HepG2 (cell line): ENCODE results near the gene SIRT1. TPM values are rescaled to one million over a fixed set of nuclear protein-coding genes. Genes with fewer than 3 reads are reported as not detected.

Experiments
- ATF7 ChIP-seq, 2 experiments: fragments of 450-650 bp in 1 of 2; sonication (generic) in 1 of 2; formaldehyde crosslinking in 1 of 2; IDR thresholded peaks; 2 replicates each; pipeline versions ENCODE4 v1.4.0 to v1.6.1; 2016 to 2020; ENCODE audit warnings: antibody characterized with exemption in 1 of 2, mild to moderate bottlenecking in 1 of 2, missing genetic modification reagents in 1 of 2
- HMGA1 ChIP-seq: sonication (generic); formaldehyde crosslinking; conservative IDR thresholded peaks from 2 replicates; pipeline ENCODE4 v1.4.0; 2020; ENCODE audit warnings: missing genetic modification reagents
- KMT2A ChIP-seq: sonication (generic); formaldehyde crosslinking; IDR thresholded peaks from 2 replicates; pipeline ENCODE4 v1.4.0; 2020; ENCODE audit warnings: missing genetic modification reagents
- MTA1 ChIP-seq: sonication (generic); formaldehyde crosslinking; IDR thresholded peaks from 2 replicates; pipeline ENCODE4 v1.4.0; 2020; ENCODE audit warnings: missing genetic modification reagents, mild to moderate bottlenecking, borderline replicate concordance
- NFKBIZ ChIP-seq: IDR thresholded peaks from 2 replicates; pipeline ENCODE4 v1.6.1; 2018; ENCODE audit warnings: missing genetic modification reagents, missing compliant biosample characterization
- NPAS2 ChIP-seq: sonication (generic); formaldehyde crosslinking; IDR thresholded peaks from 2 replicates; pipeline ENCODE4 v1.8.0; 2022; ENCODE audit warnings: mild to moderate bottlenecking, missing genetic modification reagents, borderline replicate concordance
- ONECUT2 ChIP-seq: sonication (generic); formaldehyde crosslinking; IDR thresholded peaks from 2 replicates; pipeline ENCODE4 v1.4.0; 2020; ENCODE audit warnings: missing genetic modification reagents
- PAX8 ChIP-seq: sonication (generic); formaldehyde crosslinking; IDR thresholded peaks from 2 replicates; pipeline ENCODE4 v1.8.0; 2022; ENCODE audit warnings: mild to moderate bottlenecking, missing genetic modification reagents, borderline replicate concordance
- POLR2G ChIP-seq: fragments of 200-400 bp; formaldehyde crosslinking; IDR thresholded peaks from 2 replicates; pipeline ENCODE4 v1.6.1; 2018; ENCODE audit warnings: mild to moderate bottlenecking, low read depth, low read length, moderate library complexity
- SKI ChIP-seq: fragments of 450-650 bp; IDR thresholded peaks from one replicate; pipeline ENCODE4 v1.6.1; 2018; ENCODE audit warnings: mild to moderate bottlenecking; ENCODE audit not compliant: partially characterized antibody
- SNAI1 ChIP-seq: sonication (generic); formaldehyde crosslinking; IDR thresholded peaks from 2 replicates; pipeline ENCODE4 v1.5.0; 2020; ENCODE audit warnings: mild to moderate bottlenecking, missing genetic modification reagents, borderline replicate concordance
- SRY ChIP-seq: sonication (generic); formaldehyde crosslinking; IDR thresholded peaks from 2 replicates; pipeline ENCODE4 v1.8.0; 2022; ENCODE audit warnings: mild to moderate bottlenecking, missing genetic modification reagents
- TOE1 ChIP-seq: sonication (generic); formaldehyde crosslinking; IDR thresholded peaks from 2 replicates; pipeline ENCODE4 v1.4.0; 2020; ENCODE audit warnings: mild to moderate bottlenecking, missing genetic modification reagents
- U2AF1 ChIP-seq: fragments of 200-400 bp; formaldehyde crosslinking; optimal IDR thresholded peaks from 2 replicates; pipeline ENCODE3; 2017; ENCODE audit warnings: mild to moderate bottlenecking, low read depth, low read length
- YY1 ChIP-seq: IDR thresholded peaks from 2 replicates; pipeline ENCODE4 v1.6.1; 2011; ENCODE audit warnings: low read length, low read depth, moderate library complexity, mild to moderate bottlenecking; ENCODE audit not compliant: insufficient read depth, insufficient replicate concordance
- ZBTB7A ChIP-seq: sonication (generic); formaldehyde crosslinking; IDR thresholded peaks from 2 replicates; pipeline ENCODE4 v1.8.0; 2022; ENCODE audit warnings: mild to moderate bottlenecking, missing genetic modification reagents
- ZKSCAN8 ChIP-seq: IDR thresholded peaks from 2 replicates; pipeline ENCODE4 v1.6.1; 2016; ENCODE audit warnings: borderline replicate concordance, missing genetic modification reagents, missing compliant biosample characterization
- ZNF24 ChIP-seq: fragments of 450-650 bp; IDR thresholded peaks from 2 replicates; pipeline ENCODE4 v1.6.1; 2017; ENCODE audit warnings: antibody characterized with exemption, mild to moderate bottlenecking
- ZNF333 ChIP-seq: sonication (generic); formaldehyde crosslinking; IDR thresholded peaks from 2 replicates; pipeline ENCODE4 v1.4.0; 2020; ENCODE audit warnings: mild to moderate bottlenecking, missing genetic modification reagents, borderline replicate concordance
- ZNF451 ChIP-seq: sonication (generic); formaldehyde crosslinking; IDR thresholded peaks from 2 replicates; pipeline ENCODE4 v1.5.0; 2020; ENCODE audit warnings: mild to moderate bottlenecking, missing genetic modification reagents
- ZNF644 ChIP-seq: IDR thresholded peaks from 2 replicates; pipeline ENCODE4 v1.6.1; 2016; ENCODE audit warnings: low read depth
- polyA plus RNA-seq, 8 experiments: library from polyadenylated mRNA; depleted of rRNA in 3 of 8; stranded (reverse) in 7 of 8; unstranded in 1 of 8; fragments of >200 nt; fragmentation: Illumina TruSeq in 4 of 8; extraction: Trizol in 4 of 8; gene quantifications; 2 replicates each; pipeline versions ENCODE4 v1.2.1 to v1.2.3, GENCODE V29; 2011 to 2016; ENCODE audit warnings: low read depth in 4 of 8, missing spikeins in 1 of 8, mixed read lengths in 1 of 8; ENCODE audit not compliant: insufficient read depth in 1 of 8
- total RNA-seq, 5 experiments: library from RNA; depleted of rRNA; stranded (reverse); fragments of >200 nt; fragmentation: Illumina TruSeq; extraction: Trizol; gene quantifications; 2 replicates each; pipeline ENCODE4 v1.2.3, GENCODE V29; 2016; ENCODE audit warnings: low read depth in 1 of 5
- TF ChIP-seq, protein P1 (sequence below): sonication (generic); formaldehyde crosslinking; IDR thresholded peaks from 2 replicates; pipeline ENCODE4 v1.5.1; 2020; ENCODE audit warnings: mild to moderate bottlenecking, missing genetic modification reagents, moderate library complexity
- TF ChIP-seq, protein P2 (sequence below): sonication (generic); formaldehyde crosslinking; IDR thresholded peaks from 2 replicates; pipeline ENCODE4 v1.9.0; 2021; ENCODE audit warnings: missing genetic modification reagents, mild to moderate bottlenecking, borderline replicate concordance
- TF ChIP-seq, protein P3 (sequence below): sonication (generic); formaldehyde crosslinking; IDR thresholded peaks from 2 replicates; pipeline ENCODE4 v1.5.0; 2020; ENCODE audit warnings: missing genetic modification reagents

The SIRT1 gene
- total and polyA plus RNA-seq, 2 of the 13 experiments (the other 11 are each of a cell fraction or from before 2014, with no cell fraction given) = 9.4 to 10.2 TPM

DNA sequence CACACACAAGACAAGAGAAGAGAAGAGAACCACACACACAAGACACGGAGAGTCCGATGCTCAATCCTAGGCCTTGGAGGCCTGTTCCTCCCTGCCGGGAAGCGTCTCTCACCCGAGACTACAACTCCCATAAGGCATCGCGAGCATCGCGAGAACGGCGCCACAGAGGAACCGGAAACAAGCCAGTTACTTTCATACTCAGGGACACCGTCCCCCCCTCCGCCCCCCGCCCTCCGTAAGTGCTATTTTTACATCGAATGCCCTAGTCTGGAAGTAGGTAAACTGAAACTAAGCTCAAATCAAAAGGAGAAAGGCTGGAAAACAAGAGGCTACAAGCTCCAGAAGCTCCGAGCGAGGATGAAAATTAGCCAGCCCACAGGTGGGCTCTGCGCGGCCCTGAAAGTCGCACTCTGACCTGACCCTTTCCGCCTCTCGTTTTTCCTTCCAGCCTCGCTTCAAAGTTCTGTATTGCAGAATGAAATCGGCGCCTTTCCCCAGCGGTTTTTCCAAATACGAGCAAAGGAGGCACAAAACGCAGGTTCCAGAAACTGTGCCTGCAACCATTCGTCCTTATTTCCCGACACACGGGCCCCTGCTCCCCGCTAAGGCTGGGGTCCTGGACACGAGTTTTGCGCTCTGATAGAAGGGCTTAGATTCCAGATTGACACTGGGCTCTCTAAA, 35.0 kb upstream of the SIRT1 start (continued):
- TF ChIP-seq, protein P1, sequence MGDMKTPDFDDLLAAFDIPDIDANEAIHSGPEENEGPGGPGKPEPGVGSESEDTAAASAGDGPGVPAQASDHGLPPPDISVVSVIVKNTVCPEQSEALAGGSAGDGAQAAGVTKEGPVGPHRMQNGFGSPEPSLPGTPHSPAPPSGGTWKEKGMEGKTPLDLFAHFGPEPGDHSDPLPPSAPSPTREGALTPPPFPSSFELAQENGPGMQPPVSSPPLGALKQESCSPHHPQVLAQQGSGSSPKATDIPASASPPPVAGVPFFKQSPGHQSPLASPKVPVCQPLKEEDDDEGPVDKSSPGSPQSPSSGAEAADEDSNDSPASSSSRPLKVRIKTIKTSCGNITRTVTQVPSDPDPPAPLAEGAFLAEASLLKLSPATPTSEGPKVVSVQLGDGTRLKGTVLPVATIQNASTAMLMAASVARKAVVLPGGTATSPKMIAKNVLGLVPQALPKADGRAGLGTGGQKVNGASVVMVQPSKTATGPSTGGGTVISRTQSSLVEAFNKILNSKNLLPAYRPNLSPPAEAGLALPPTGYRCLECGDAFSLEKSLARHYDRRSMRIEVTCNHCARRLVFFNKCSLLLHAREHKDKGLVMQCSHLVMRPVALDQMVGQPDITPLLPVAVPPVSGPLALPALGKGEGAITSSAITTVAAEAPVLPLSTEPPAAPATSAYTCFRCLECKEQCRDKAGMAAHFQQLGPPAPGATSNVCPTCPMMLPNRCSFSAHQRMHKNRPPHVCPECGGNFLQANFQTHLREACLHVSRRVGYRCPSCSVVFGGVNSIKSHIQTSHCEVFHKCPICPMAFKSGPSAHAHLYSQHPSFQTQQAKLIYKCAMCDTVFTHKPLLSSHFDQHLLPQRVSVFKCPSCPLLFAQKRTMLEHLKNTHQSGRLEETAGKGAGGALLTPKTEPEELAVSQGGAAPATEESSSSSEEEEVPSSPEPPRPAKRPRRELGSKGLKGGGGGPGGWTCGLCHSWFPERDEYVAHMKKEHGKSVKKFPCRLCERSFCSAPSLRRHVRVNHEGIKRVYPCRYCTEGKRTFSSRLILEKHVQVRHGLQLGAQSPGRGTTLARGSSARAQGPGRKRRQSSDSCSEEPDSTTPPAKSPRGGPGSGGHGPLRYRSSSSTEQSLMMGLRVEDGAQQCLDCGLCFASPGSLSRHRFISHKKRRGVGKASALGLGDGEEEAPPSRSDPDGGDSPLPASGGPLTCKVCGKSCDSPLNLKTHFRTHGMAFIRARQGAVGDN (CRISPR knock-in tag) = peak; percentile 55; the same call in 1 of the 2 replicates
- TF ChIP-seq ZBTB7A (CRISPR knock-in tag) (no peak), ZNF451 (CRISPR knock-in tag) (no peak), ZNF333 (CRISPR knock-in tag) (peak; percentile 59; the same call in 1 of the 2 replicates), NFKBIZ (CRISPR knock-in tag) (no peak), NPAS2 (no peak), ATF7 (IDR thresholded peaks at IDR 0.05) (no peak), ATF7 (CRISPR knock-in tag; IDR thresholded peaks at IDR 0.05) (no peak), U2AF1 (no peak), ZKSCAN8 (no peak), ZNF24 (no peak), MTA1 (CRISPR knock-in tag) (no peak), SKI (peak; percentile 9), ONECUT2 (CRISPR knock-in tag) (no peak), ZNF644 (CRISPR knock-in tag) (no peak), PAX8 (no peak), TOE1 (CRISPR knock-in tag) (0 out of 2 replicates have a peak, but pooled peaks have one; percentile 40), SNAI1 (CRISPR knock-in tag) (peak; percentile 71; the same call in 1 of the 2 replicates), KMT2A (CRISPR knock-in tag) (peak; percentile 79), HMGA1 (CRISPR knock-in tag) (no peak), YY1 (peak; percentile 54), SRY (CRISPR knock-in tag) (peak; percentile 27; the same call in 1 of the 2 replicates), POLR2G (peak; percentile 71)
- TF ChIP-seq, protein P2, sequence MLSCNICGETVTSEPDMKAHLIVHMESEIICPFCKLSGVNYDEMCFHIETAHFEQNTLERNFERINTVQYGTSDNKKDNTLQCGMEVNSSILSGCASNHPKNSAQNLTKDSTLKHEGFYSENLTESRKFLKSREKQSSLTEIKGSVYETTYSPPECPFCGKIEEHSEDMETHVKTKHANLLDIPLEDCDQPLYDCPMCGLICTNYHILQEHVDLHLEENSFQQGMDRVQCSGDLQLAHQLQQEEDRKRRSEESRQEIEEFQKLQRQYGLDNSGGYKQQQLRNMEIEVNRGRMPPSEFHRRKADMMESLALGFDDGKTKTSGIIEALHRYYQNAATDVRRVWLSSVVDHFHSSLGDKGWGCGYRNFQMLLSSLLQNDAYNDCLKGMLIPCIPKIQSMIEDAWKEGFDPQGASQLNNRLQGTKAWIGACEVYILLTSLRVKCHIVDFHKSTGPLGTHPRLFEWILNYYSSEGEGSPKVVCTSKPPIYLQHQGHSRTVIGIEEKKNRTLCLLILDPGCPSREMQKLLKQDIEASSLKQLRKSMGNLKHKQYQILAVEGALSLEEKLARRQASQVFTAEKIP (CRISPR knock-in tag) = no peak
- TF ChIP-seq, protein P3, sequence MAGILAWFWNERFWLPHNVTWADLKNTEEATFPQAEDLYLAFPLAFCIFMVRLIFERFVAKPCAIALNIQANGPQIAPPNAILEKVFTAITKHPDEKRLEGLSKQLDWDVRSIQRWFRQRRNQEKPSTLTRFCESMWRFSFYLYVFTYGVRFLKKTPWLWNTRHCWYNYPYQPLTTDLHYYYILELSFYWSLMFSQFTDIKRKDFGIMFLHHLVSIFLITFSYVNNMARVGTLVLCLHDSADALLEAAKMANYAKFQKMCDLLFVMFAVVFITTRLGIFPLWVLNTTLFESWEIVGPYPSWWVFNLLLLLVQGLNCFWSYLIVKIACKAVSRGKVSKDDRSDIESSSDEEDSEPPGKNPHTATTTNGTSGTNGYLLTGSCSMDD = no peak
